ENCODE measurements around the gene CLEC7A. TPM values are rescaled to one million over a fixed set of nuclear protein-coding genes. Genes with fewer than 3 reads are reported as not detected.

The CLEC7A gene
- total and polyA plus RNA-seq, 2 donors, result 25.3 to 25.5 TPM

DNA sequence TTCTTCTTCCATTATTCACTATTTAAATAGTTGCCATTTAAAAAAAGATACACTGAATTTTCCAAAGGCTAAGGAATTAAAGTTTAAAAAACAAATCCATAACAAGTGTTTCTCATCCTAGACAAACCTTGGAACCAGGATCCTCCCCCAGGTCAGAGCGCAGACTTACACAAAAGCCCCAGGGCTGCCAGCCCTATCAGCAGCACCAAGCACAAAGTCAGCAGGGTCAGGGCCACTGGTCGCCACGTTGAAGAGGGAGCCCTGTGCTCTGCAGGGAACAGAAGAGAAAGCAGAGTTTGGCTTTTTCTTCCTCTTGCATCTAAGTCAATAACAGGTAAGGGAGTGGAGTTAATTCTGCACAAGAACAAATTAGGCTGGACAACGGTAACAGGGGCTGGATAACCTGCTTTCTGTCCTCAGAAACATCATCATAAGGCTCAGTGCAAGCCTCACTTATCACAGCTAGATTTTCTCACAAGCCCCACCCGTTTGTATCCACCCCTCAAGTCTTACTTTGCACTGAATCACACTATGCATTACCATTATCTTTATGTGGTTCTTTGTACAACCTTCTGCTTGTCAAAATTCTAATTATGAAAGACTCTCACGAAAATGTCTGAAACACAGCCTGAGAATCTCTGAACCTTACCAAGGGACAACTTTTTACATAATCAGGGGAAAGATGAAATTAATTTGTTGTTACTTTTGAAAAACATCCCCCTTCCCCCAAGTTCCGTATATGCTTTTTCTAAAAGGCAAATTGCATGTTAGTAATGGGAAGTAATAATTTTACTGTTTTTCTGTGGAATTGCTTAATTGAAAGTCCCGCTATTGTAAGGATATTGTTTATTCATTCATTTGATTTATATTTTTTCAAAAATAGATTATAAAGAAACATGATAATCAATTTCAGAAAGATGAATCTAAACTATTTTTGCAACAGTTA is 40.8 kb downstream of the CLEC7A start:
- H3K36me3 ChIP-seq (ENCODE audit: control insufficient read depth in 2 of 2, insufficient read depth in 2 of 2, low read length in 1 of 2), result no peaks in the 10 kb centered on the region
- no peaks in the 10 kb centered on the region for H3K27me3 ChIP-seq (ENCODE audit: control insufficient read depth in 2 of 2, insufficient read depth in 1 of 2, low read length in 1 of 2)
- DNase-seq (ENCODE audit: low read depth in 6 of 9, low spot score in 9 of 9), result no peak
- no peaks in the 10 kb centered on the region for H3K4me1 ChIP-seq (ENCODE audit: control insufficient read depth in 2 of 2, insufficient read depth in 2 of 2, low read length in 2 of 2)
- H3K27ac ChIP-seq (ENCODE audit: low read depth in 1 of 2, low read length in 1 of 2), result peak overlapping the region in 1 of 2 donors; percentile 44
- peaks cover 0 to 3% of the 10 kb centered on the region in 2 donors for H3K9me3 ChIP-seq (ENCODE audit: control insufficient read depth in 2 of 2, insufficient read depth in 1 of 2, low read length in 1 of 2)
- no peak overlapping the region for H3K4me3 ChIP-seq (ENCODE audit: low read length in 2 of 2)
- WGBS, result 81% methylated on average over 8 of the region's 8 CpGs

DNA sequence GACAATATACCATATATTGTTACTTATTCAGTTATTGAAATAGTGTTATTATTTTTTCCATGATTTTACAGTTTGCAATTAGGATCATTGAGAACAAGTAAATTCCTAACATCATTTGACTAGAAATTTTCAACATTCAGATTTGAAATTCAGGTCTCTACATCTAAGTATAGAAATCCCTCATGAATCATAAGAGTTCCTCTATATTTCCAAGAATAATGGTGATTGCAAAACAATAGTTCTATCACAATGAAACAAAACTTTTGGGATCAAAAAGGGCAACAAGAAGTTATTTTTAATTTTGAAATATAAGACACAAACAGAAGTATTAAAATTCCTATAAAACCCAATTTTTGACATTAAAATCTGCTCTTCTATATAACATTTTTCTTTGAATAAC is 42.0 kb downstream of the CLEC7A start:
- no peak overlapping the region for H3K27ac ChIP-seq (ENCODE audit: low read depth in 1 of 2, low read length in 1 of 2)
- H3K9me3 ChIP-seq (ENCODE audit: control insufficient read depth in 2 of 2, insufficient read depth in 1 of 2, low read length in 1 of 2), result peaks cover 0 to 5% of the 10 kb centered on the region in 2 donors
- H3K27me3 ChIP-seq (ENCODE audit: control insufficient read depth in 2 of 2, insufficient read depth in 1 of 2, low read length in 1 of 2), result no peaks in the 10 kb centered on the region
- no peak for DNase-seq (ENCODE audit: low read depth in 6 of 9, low spot score in 9 of 9)
- no peaks in the 10 kb centered on the region for H3K36me3 ChIP-seq (ENCODE audit: control insufficient read depth in 2 of 2, insufficient read depth in 2 of 2, low read length in 1 of 2)
- no peak overlapping the region for H3K4me3 ChIP-seq (ENCODE audit: low read length in 2 of 2)
- H3K4me1 ChIP-seq (ENCODE audit: control insufficient read depth in 2 of 2, insufficient read depth in 2 of 2, low read length in 2 of 2), result no peaks in the 10 kb centered on the region

GRCh38 chr12:10086387-10086786 is 43.6 kb downstream of the CLEC7A start:
- Histone ChIP-seq H3K4me3 (ENCODE audit: low read length in 2 of 2) (no peak overlapping the region), H3K4me1 (ENCODE audit: control insufficient read depth in 2 of 2, insufficient read depth in 2 of 2, low read length in 2 of 2) (peaks cover 0 to 6% of the 10 kb centered on the region in 2 donors), H3K36me3 (ENCODE audit: control insufficient read depth in 2 of 2, insufficient read depth in 2 of 2, low read length in 1 of 2) (no peaks in the 10 kb centered on the region), H3K9me3 (ENCODE audit: control insufficient read depth in 2 of 2, insufficient read depth in 1 of 2, low read length in 1 of 2) (peaks cover 0 to 5% of the 10 kb centered on the region in 2 donors), H3K27ac (ENCODE audit: low read depth in 1 of 2, low read length in 1 of 2) (no peak overlapping the region), H3K27me3 (ENCODE audit: control insufficient read depth in 2 of 2, insufficient read depth in 1 of 2, low read length in 1 of 2) (no peaks in the 10 kb centered on the region)
- 98% methylated on average over 3 of the region's 3 CpGs for WGBS
- DNase-seq (ENCODE audit: low read depth in 6 of 9, low spot score in 9 of 9), result no peak

DNA sequence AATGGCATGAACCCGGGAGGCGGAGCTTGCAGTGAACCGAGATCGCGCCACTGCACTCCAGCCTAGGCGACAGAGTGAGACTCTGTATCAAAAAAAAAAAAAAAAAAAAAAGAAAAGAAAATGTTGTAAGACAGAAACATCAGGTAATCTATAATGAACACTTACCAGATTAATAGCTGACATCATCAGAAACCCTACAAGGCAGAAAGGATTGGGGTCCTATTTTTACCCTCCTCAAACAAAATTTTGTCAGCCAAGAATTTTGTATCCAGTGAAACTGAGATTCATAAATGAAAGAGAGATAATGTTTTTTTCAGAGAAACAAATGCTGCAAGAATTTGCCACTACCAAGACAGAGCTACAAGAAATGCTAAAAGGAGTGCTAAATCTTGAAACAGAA is 45.3 kb downstream of the CLEC7A start:
- Histone ChIP-seq H3K36me3 (ENCODE audit: control insufficient read depth in 2 of 2, insufficient read depth in 2 of 2, low read length in 1 of 2) (no peaks in the 10 kb centered on the region), H3K27me3 (ENCODE audit: control insufficient read depth in 2 of 2, insufficient read depth in 1 of 2, low read length in 1 of 2) (no peaks in the 10 kb centered on the region), H3K27ac (ENCODE audit: low read depth in 1 of 2, low read length in 1 of 2) (no peak overlapping the region), H3K4me3 (ENCODE audit: low read length in 2 of 2) (no peak overlapping the region), H3K9me3 (ENCODE audit: control insufficient read depth in 2 of 2, insufficient read depth in 1 of 2, low read length in 1 of 2) (peaks cover 0 to 5% of the 10 kb centered on the region in 2 donors), H3K4me1 (ENCODE audit: control insufficient read depth in 2 of 2, insufficient read depth in 2 of 2, low read length in 2 of 2) (peaks cover 0 to 6% of the 10 kb centered on the region in 2 donors)
- WGBS, result 80% methylated on average over 6 of the region's 6 CpGs
- DNase-seq (ENCODE audit: low read depth in 6 of 9, low spot score in 9 of 9), result no peak

- Histone ChIP-seq H3K9me3 (ENCODE audit: control insufficient read depth in 2 of 2, insufficient read depth in 1 of 2, low read length in 1 of 2) (peaks cover 0 to 5% of the 10 kb centered on the region in 2 donors), H3K4me3 (ENCODE audit: low read length in 2 of 2) (no peak overlapping the region), H3K27me3 (ENCODE audit: control insufficient read depth in 2 of 2, insufficient read depth in 1 of 2, low read length in 1 of 2) (no peaks in the 10 kb centered on the region), H3K36me3 (ENCODE audit: control insufficient read depth in 2 of 2, insufficient read depth in 2 of 2, low read length in 1 of 2) (no peaks in the 10 kb centered on the region), H3K4me1 (ENCODE audit: control insufficient read depth in 2 of 2, insufficient read depth in 2 of 2, low read length in 2 of 2) (peaks cover 0 to 6% of the 10 kb centered on the region in 2 donors), H3K27ac (ENCODE audit: low read depth in 1 of 2, low read length in 1 of 2) (peak overlapping the region; percentile 25 to 67)
- no peak for DNase-seq (ENCODE audit: low read depth in 6 of 9, low spot score in 9 of 9)
- 59% methylated on average over 5 of the region's 5 CpGs for WGBS
Observed at GRCh38 chr12:10082117-10082874, 47.7 kb downstream of the CLEC7A start.

DNA sequence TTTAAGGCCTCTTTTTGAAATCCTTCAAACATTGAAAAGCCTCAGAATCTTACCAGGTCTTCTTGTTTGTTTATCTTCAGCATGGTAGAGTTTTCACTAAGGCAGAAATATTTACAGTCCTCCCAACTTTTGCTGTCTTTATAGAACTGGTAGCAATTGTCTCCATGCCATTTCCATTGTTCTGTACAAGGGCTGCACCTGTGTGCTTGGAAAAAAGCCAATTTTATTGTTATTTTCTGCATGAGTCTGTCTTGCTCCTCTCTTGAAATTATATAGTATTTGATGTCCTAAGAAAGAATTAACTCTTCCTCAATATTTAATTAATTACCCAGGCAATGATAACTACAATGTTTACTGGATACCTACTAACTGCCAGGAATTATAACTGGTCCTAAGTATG is 54.5 kb downstream of the CLEC7A start:
- DNase-seq (ENCODE audit: low read depth in 6 of 9, low spot score in 9 of 9), result no peak
- no peaks in the 10 kb centered on the region for H3K36me3 ChIP-seq (ENCODE audit: control insufficient read depth in 2 of 2, insufficient read depth in 2 of 2, low read length in 1 of 2)
- no peak overlapping the region for H3K27ac ChIP-seq (ENCODE audit: low read depth in 1 of 2, low read length in 1 of 2)
- H3K27me3 ChIP-seq (ENCODE audit: control insufficient read depth in 2 of 2, insufficient read depth in 1 of 2, low read length in 1 of 2), result no peaks in the 10 kb centered on the region
- no peaks in the 10 kb centered on the region for H3K4me1 ChIP-seq (ENCODE audit: control insufficient read depth in 2 of 2, insufficient read depth in 2 of 2, low read length in 2 of 2)
- no peak overlapping the region for H3K4me3 ChIP-seq (ENCODE audit: low read length in 2 of 2)
- no peaks in the 10 kb centered on the region for H3K9me3 ChIP-seq (ENCODE audit: control insufficient read depth in 2 of 2, insufficient read depth in 1 of 2, low read length in 1 of 2)

- no peak for DNase-seq (ENCODE audit: low read depth in 6 of 9, low spot score in 9 of 9)
- no peak overlapping the region for H3K4me3 ChIP-seq (ENCODE audit: low read length in 2 of 2)
- no peak overlapping the region for H3K27ac ChIP-seq (ENCODE audit: low read depth in 1 of 2, low read length in 1 of 2)
- 94% methylated on average over 5 of the region's 5 CpGs for WGBS
- H3K9me3 ChIP-seq (ENCODE audit: control insufficient read depth in 2 of 2, insufficient read depth in 1 of 2, low read length in 1 of 2), result no peaks in the 10 kb centered on the region
- H3K36me3 ChIP-seq (ENCODE audit: control insufficient read depth in 2 of 2, insufficient read depth in 2 of 2, low read length in 1 of 2), result no peaks in the 10 kb centered on the region
- no peaks in the 10 kb centered on the region for H3K4me1 ChIP-seq (ENCODE audit: control insufficient read depth in 2 of 2, insufficient read depth in 2 of 2, low read length in 2 of 2)
- no peaks in the 10 kb centered on the region for H3K27me3 ChIP-seq (ENCODE audit: control insufficient read depth in 2 of 2, insufficient read depth in 1 of 2, low read length in 1 of 2)
Observed at GRCh38 chr12:10073261-10073660, 56.7 kb downstream of the CLEC7A start.

- over 99% methylated on average over 2 of the region's 2 CpGs for WGBS
Observed at GRCh38 chr12:10072131-10072530, 57.9 kb downstream of the CLEC7A start.

DNA sequence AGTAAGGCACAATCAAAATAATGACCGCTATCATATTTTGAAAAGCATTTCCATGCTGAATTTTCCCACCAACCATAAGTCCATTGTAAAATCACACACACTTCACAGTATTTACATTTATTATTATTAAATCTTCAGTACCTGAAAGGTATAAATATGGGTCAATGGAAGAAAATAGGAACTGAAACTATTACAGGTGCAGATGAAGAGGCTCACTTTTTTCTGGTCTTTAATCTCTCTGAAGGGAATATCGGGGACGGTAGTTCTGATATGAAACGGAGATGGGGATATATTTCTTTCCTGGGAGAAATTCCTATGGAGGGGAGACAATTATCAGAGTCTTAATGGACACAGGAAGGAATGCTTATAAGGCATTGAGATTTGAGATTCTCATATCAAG is 59.6 kb downstream of the CLEC7A start:
- H3K9me3 ChIP-seq (ENCODE audit: control insufficient read depth in 2 of 2, insufficient read depth in 1 of 2, low read length in 1 of 2), result no peaks in the 10 kb centered on the region
- H3K4me3 ChIP-seq (ENCODE audit: low read length in 2 of 2), result no peak overlapping the region
- peaks cover 0 to 2% of the 10 kb centered on the region in 2 donors for H3K4me1 ChIP-seq (ENCODE audit: control insufficient read depth in 2 of 2, insufficient read depth in 2 of 2, low read length in 2 of 2)
- H3K27ac ChIP-seq (ENCODE audit: low read depth in 1 of 2, low read length in 1 of 2), result no peak overlapping the region
- no peak for DNase-seq (ENCODE audit: low read depth in 6 of 9, low spot score in 9 of 9)
- H3K36me3 ChIP-seq (ENCODE audit: control insufficient read depth in 2 of 2, insufficient read depth in 2 of 2, low read length in 1 of 2), result no peaks in the 10 kb centered on the region
- WGBS, result over 99% methylated on average over 4 of the region's 4 CpGs
- H3K27me3 ChIP-seq (ENCODE audit: control insufficient read depth in 2 of 2, insufficient read depth in 1 of 2, low read length in 1 of 2), result no peaks in the 10 kb centered on the region

More at GRCh38 chr12:10072131-10072530, 57.9 kb downstream of the CLEC7A start:
- H3K4me1 ChIP-seq (ENCODE audit: control insufficient read depth in 2 of 2, insufficient read depth in 2 of 2, low read length in 2 of 2), result no peaks in the 10 kb centered on the region
- no peaks in the 10 kb centered on the region for H3K9me3 ChIP-seq (ENCODE audit: control insufficient read depth in 2 of 2, insufficient read depth in 1 of 2, low read length in 1 of 2)
- H3K27me3 ChIP-seq (ENCODE audit: control insufficient read depth in 2 of 2, insufficient read depth in 1 of 2, low read length in 1 of 2), result no peaks in the 10 kb centered on the region
- no peak overlapping the region for H3K4me3 ChIP-seq (ENCODE audit: low read length in 2 of 2)
- H3K27ac ChIP-seq (ENCODE audit: low read depth in 1 of 2, low read length in 1 of 2), result no peak overlapping the region
- H3K36me3 ChIP-seq (ENCODE audit: control insufficient read depth in 2 of 2, insufficient read depth in 2 of 2, low read length in 1 of 2), result no peaks in the 10 kb centered on the region
- DNase-seq (ENCODE audit: low read depth in 6 of 9, low spot score in 9 of 9), result no peak
